Neural cell (in vitro differentiated cells): Measurements from ENCODE around the gene TOR1AIP2. TPM values are rescaled to one million over a fixed set of nuclear protein-coding genes. Genes with fewer than 3 reads are reported as not detected.

Source experiments
- H2AFZ ChIP-seq: fragments of 200-600, 300-800 bp; sonication (generic), shearing (Covaris generic); 2 replicates; pipeline ENCODE4 v1.6.0; 2014; ENCODE audit warnings: low read depth, mild to moderate bottlenecking, antibody characterized with exemption, low read length, moderate library complexity
- H3F3A ChIP-seq: fragments of 200-600 bp; shearing (Covaris generic); 2 replicates; pipeline ENCODE4 v1.6.1; 2016; ENCODE audit warnings: mild to moderate bottlenecking, moderate library complexity, mixed read lengths, antibody characterized with exemption, low read length; ENCODE audit not compliant: insufficient read depth, poor library complexity, severe bottlenecking
- H3K27ac ChIP-seq: fragments of 200-600, 300-800 bp; sonication (generic), shearing (Covaris generic); 2 replicates; pipeline ENCODE4 v1.5.1; 2014; ENCODE audit warnings: mild to moderate bottlenecking, low read length, moderate library complexity
- H3K27me3 ChIP-seq: fragments of 300-800, 200-600 bp; sonication (generic), shearing (Covaris generic); 2 replicates; pipeline ENCODE4 v1.6.0; 2014; ENCODE audit warnings: mild to moderate bottlenecking, low read depth, low read length, moderate library complexity; ENCODE audit not compliant: insufficient read depth
- H3K36me3 ChIP-seq: fragments of 300-800, 200-600 bp; sonication (generic), shearing (Covaris generic); 2 replicates; pipeline ENCODE4 v1.5.1; 2014; ENCODE audit warnings: mild to moderate bottlenecking, antibody characterized with exemption, low read length, moderate library complexity; ENCODE audit not compliant: insufficient read depth
- H3K4me2 ChIP-seq: fragments of 300-800, 200-600 bp; sonication (generic), shearing (Covaris generic); 2 replicates; pipeline ENCODE4 v1.6.0; 2014; ENCODE audit warnings: mild to moderate bottlenecking, low read length
- H3K4me3 ChIP-seq: fragments of 300-800, 200-600 bp; sonication (generic), shearing (Covaris generic); 2 replicates; pipeline ENCODE4 v1.5.1; 2014; ENCODE audit warnings: mild to moderate bottlenecking, low read length, moderate library complexity
- H3K79me2 ChIP-seq: fragments of 200-600 bp; shearing (Covaris generic); replicated peaks from 2 replicates; pipeline ENCODE4 v1.6.0; 2014; ENCODE audit warnings: mild to moderate bottlenecking, low read length, moderate library complexity; ENCODE audit not compliant: insufficient read depth
- H3K9ac ChIP-seq: fragments of 300-800, 200-600 bp; sonication (generic), shearing (Covaris generic); 2 replicates; pipeline ENCODE4 v1.6.1; 2016; ENCODE audit warnings: mild to moderate bottlenecking, low read length, mixed read lengths
- H3K9me2 ChIP-seq: fragments of 200-600 bp; shearing (Covaris generic); 2 replicates; pipeline ENCODE4 v1.6.1; 2016; ENCODE audit warnings: mild to moderate bottlenecking, low read length, mixed read lengths; ENCODE audit not compliant: insufficient read depth
- H3K9me3 ChIP-seq: fragments of 200-600, 300-800 bp; sonication (generic), shearing (Covaris generic); 2 replicates; pipeline ENCODE4 v1.6.1; 2016; ENCODE audit warnings: mild to moderate bottlenecking, mixed run types, low read length, moderate library complexity, mixed read lengths
- H4K20me1 ChIP-seq: fragments of 200-600 bp; shearing (Covaris generic); 2 replicates; pipeline ENCODE4 v1.6.1; 2016; ENCODE audit warnings: mild to moderate bottlenecking, mixed run types; ENCODE audit not compliant: insufficient read depth
- EP300 ChIP-seq: fragments of 450-650 bp; conservative IDR thresholded peaks from 2 replicates; pipeline ENCODE4 v1.6.1; 2014; ENCODE audit warnings: antibody characterized with exemption, mild to moderate bottlenecking, moderate library complexity; ENCODE audit not compliant: poor library complexity, severe bottlenecking
- EZH2 ChIP-seq: fragments of 200-600, 300-800 bp; shearing (Covaris generic), sonication (generic); IDR thresholded peaks from 2 replicates; pipeline ENCODE4 v1.6.1; 2014; ENCODE audit warnings: antibody characterized with exemption, low read length, borderline replicate concordance, mild to moderate bottlenecking; ENCODE audit not compliant: insufficient read depth, poor library complexity, severe bottlenecking
- MXI1 ChIP-seq: fragments of 450-650 bp; conservative IDR thresholded peaks from 2 replicates; pipeline ENCODE4 v1.6.1; 2014; ENCODE audit warnings: antibody characterized with exemption, mild to moderate bottlenecking; ENCODE audit not compliant: poor library complexity, severe bottlenecking
- POLR2AphosphoS5 ChIP-seq: IDR thresholded peaks from 2 replicates; pipeline ENCODE4 v1.6.1; 2012
- RAD21 ChIP-seq: fragments of 450-650 bp; conservative IDR thresholded peaks from 2 replicates; pipeline ENCODE4 v1.6.1; 2014; ENCODE audit warnings: antibody characterized with exemption, mild to moderate bottlenecking, moderate library complexity
- SMC3 ChIP-seq: fragments of 450-650 bp; conservative IDR thresholded peaks from 2 replicates; pipeline ENCODE4 v1.6.1; 2014; ENCODE audit warnings: antibody characterized with exemption, mild to moderate bottlenecking, moderate library complexity; ENCODE audit not compliant: poor library complexity
- TAF1 ChIP-seq: IDR thresholded peaks from 2 replicates; pipeline ENCODE4 v1.6.1; 2012; ENCODE audit warnings: low read depth
- polyA plus RNA-seq: library from polyadenylated mRNA; depleted of rRNA; stranded (reverse); fragments of >200 nt; gene quantifications from 2 replicates; pipeline ENCODE4 v1.2.3, GENCODE V29; 2014
- TF ChIP-seq, protein P1 (sequence below): IDR thresholded peaks from 2 replicates; pipeline ENCODE4 v1.6.1; 2012; ENCODE audit warnings: borderline replicate concordance
- TF ChIP-seq, protein P2 (sequence below): fragments of 450-650 bp; IDR thresholded peaks from 2 replicates; pipeline ENCODE4 v1.5.1; 2014; ENCODE audit warnings: antibody characterized with exemption, mild to moderate bottlenecking, moderate library complexity; ENCODE audit not compliant: poor library complexity, severe bottlenecking

The TOR1AIP2 gene
- polyA plus RNA-seq, 1 donor from 2014 or later, result 44.7 TPM

DNA sequence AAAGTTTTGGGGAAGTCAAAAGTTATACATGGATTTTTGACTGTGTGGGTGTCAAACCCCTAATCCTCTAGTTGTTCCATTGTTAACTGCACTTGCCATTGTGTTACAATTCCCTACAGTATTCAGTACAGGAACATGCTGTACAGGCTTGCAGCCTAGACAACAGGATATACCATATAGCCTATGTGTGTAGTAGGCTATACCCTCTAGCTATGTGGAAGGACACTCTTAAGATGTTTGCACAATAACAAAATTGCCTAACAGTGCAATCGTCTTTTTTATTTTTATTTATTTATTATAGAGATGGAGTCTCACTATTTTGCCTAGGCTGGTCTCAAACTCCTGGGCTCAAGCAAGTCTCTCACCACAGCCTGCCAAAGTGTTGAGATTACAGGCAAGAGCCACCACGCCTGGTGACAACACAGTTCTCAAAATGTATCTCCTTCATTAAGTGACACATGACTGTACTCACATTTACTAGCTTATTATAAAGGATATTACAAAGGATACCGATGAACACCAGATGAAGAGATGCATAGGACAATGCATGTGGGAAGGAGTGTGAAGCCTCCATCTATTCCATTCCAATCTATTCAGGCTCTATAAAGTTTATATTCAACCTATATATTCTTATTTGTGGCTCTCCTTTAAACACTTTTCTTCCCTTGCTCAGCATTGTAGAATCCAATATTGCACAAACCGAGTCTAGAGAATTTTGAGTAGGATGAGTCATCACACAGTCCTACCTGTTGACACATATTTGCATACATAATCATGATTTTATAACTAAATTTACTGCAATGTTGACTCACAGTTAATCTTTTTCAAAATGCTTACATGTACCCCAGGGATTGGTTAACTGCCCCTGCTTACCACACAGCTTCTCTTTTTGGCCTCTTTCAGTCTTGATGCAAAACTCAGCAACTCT is 48.6 kb upstream of the TOR1AIP2 start:
- Histone ChIP-seq H3K36me3 (no peaks in the 10 kb centered on the region), H3K79me2 (no peaks in the 10 kb centered on the region), H3F3A (no peaks in the 10 kb centered on the region), H3K9me3 (no peaks in the 10 kb centered on the region), H3K27ac (no peak overlapping the region), H2AFZ (no peak overlapping the region), H3K27me3 (no peaks in the 10 kb centered on the region), H3K9me2 (no peaks in the 10 kb centered on the region), H3K4me2 (no peak overlapping the region), H3K4me3 (no peak overlapping the region), H4K20me1 (no peaks in the 10 kb centered on the region), H3K9ac (no peak overlapping the region)
- TF ChIP-seq, protein P1, sequence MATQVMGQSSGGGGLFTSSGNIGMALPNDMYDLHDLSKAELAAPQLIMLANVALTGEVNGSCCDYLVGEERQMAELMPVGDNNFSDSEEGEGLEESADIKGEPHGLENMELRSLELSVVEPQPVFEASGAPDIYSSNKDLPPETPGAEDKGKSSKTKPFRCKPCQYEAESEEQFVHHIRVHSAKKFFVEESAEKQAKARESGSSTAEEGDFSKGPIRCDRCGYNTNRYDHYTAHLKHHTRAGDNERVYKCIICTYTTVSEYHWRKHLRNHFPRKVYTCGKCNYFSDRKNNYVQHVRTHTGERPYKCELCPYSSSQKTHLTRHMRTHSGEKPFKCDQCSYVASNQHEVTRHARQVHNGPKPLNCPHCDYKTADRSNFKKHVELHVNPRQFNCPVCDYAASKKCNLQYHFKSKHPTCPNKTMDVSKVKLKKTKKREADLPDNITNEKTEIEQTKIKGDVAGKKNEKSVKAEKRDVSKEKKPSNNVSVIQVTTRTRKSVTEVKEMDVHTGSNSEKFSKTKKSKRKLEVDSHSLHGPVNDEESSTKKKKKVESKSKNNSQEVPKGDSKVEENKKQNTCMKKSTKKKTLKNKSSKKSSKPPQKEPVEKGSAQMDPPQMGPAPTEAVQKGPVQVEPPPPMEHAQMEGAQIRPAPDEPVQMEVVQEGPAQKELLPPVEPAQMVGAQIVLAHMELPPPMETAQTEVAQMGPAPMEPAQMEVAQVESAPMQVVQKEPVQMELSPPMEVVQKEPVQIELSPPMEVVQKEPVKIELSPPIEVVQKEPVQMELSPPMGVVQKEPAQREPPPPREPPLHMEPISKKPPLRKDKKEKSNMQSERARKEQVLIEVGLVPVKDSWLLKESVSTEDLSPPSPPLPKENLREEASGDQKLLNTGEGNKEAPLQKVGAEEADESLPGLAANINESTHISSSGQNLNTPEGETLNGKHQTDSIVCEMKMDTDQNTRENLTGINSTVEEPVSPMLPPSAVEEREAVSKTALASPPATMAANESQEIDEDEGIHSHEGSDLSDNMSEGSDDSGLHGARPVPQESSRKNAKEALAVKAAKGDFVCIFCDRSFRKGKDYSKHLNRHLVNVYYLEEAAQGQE, result no peak
- no peak for TF ChIP-seq TAF1
- no peak for TF ChIP-seq RAD21
- TF ChIP-seq SMC3, result no peak
- TF ChIP-seq, protein P2, sequence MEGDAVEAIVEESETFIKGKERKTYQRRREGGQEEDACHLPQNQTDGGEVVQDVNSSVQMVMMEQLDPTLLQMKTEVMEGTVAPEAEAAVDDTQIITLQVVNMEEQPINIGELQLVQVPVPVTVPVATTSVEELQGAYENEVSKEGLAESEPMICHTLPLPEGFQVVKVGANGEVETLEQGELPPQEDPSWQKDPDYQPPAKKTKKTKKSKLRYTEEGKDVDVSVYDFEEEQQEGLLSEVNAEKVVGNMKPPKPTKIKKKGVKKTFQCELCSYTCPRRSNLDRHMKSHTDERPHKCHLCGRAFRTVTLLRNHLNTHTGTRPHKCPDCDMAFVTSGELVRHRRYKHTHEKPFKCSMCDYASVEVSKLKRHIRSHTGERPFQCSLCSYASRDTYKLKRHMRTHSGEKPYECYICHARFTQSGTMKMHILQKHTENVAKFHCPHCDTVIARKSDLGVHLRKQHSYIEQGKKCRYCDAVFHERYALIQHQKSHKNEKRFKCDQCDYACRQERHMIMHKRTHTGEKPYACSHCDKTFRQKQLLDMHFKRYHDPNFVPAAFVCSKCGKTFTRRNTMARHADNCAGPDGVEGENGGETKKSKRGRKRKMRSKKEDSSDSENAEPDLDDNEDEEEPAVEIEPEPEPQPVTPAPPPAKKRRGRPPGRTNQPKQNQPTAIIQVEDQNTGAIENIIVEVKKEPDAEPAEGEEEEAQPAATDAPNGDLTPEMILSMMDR, result no peak
- no peak for TF ChIP-seq EP300
- no peak for TF ChIP-seq MXI1
- TF ChIP-seq EZH2, result no peak
- no peak for TF ChIP-seq POLR2AphosphoS5

DNA sequence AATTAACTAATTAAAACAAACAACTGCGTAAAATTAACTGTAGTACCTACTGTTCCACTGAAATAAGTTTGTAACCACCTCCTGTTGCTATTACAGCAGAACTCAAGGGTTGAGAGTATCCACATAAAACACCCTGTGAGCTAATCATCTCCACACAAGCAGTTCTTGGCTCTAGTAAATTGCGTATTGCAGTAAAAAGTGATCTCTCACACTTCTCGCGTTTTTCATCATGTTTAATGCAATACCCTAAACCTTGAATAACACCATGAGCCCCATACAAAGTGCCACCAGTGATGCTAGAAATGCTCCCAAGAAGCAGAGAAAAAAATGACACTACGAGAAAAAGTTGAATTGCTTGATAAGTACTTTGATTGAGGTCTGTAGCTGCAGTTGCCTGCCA is 47.7 kb upstream of the TOR1AIP2 start:
- Histone ChIP-seq H4K20me1 (no peaks in the 10 kb centered on the region), H3K36me3 (no peaks in the 10 kb centered on the region), H3K4me3 (no peak overlapping the region), H3K9me3 (no peaks in the 10 kb centered on the region), H3K27ac (no peak overlapping the region), H3K27me3 (no peaks in the 10 kb centered on the region), H3K79me2 (no peaks in the 10 kb centered on the region), H3K9me2 (no peaks in the 10 kb centered on the region), H3K4me2 (no peak overlapping the region), H3K9ac (no peak overlapping the region), H3F3A (no peaks in the 10 kb centered on the region), H2AFZ (no peak overlapping the region)
- TF ChIP-seq MXI1, result no peak
- TF ChIP-seq, protein P2, result no peak
- no peak for TF ChIP-seq POLR2AphosphoS5
- no peak for TF ChIP-seq EP300
- TF ChIP-seq EZH2, result no peak
- no peak for TF ChIP-seq SMC3
- TF ChIP-seq RAD21, result no peak
- TF ChIP-seq, protein P1, result no peak
- TF ChIP-seq TAF1, result no peak
